ENCODE data around the gene HPN. TPM values are rescaled to one million over a fixed set of nuclear protein-coding genes. Genes with fewer than 3 reads are reported as not detected.

The HPN gene
- total RNA-seq, 2 experiments from 2014 or later: 0.11 TPM; not detected in 1

GRCh38 chr19:35042954-35043604 lies 1.6 kb downstream of the HPN start:
- no peak for ATAC-seq
- no peak for DNase-seq
- CTCF ChIA-PET: interaction anchor here (1.1 to 2.6 kb wide), 15 partner anchors 11 to 114 kb away, joined by 4 to 40 read pairs (median 12); no protein-coding TSS in a partner anchor
- intact Hi-C loops (cut with micrococcal nuclease): no loop called here
- no peak for TF ChIP-seq CTCF (IDR thresholded peaks at IDR 0.05)
- no peaks in the 10 kb centered on the region for H3K9me3 Mint-ChIP-seq
- H3K4me3 Mint-ChIP-seq: no peak overlapping the region
- H3K36me3 Mint-ChIP-seq (ENCODE audit: low read depth): no peaks in the 10 kb centered on the region
- peaks cover 13% of the 10 kb centered on the region for H3K4me1 Mint-ChIP-seq (ENCODE audit: low read depth)
- peaks cover 6% of the 10 kb centered on the region for H3K27me3 Mint-ChIP-seq
- POLR2A ChIA-PET: interaction anchor here (0.6 to 1.6 kb wide), 3 partner anchors 14 to 105 kb away, joined by 3 to 6 read pairs (median 3); no protein-coding TSS in a partner anchor
- no peak overlapping the region for H3K27ac Mint-ChIP-seq

DNA sequence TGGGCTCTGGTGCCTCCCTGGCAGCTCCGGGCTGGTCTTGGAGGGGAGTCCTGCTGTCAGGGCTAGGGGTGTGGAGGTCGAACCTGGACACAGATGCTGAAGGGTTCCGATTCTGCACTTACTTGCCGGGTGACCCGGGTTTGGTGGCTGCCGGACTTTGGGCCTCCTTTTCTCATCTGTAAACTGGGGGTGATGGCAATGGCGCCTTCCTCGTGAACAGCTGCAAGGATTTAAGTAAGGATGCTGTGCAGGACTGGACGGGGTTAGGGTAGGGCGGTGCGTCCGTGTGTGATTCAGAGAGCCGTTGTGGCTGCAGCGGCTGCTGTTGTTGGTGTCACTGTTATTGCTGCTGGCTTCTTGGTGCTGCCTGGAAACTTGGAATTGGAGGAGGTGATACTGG lies 2.4 kb downstream of the HPN start:
- intact Hi-C loops (cut with micrococcal nuclease): no loop called here
- no peak for TF ChIP-seq CTCF (IDR thresholded peaks at IDR 0.05)
- H3K27me3 Mint-ChIP-seq: peaks cover 6% of the 10 kb centered on the region

GRCh38 chr19:35044317-35045117 lies 3.0 kb downstream of the HPN start:
- ChIA-PET POLR2A (interaction anchor here (1.0 to 1.6 kb wide), 2 partner anchors 15 to 97 kb away, joined by 3 to 6 read pairs; no protein-coding TSS in a partner anchor), CTCF (interaction anchor here (0.5 to 2.7 kb wide), 51 partner anchors 10 to 396 kb away, joined by 3 to 40 read pairs (median 4); partner anchors contain the start of gene ZNF30)
- DNase-seq: peak; percentile 69
- no peak overlapping the region for H3K27ac Mint-ChIP-seq
- ATAC-seq: no peak
- intact Hi-C loops (cut with micrococcal nuclease): no loop called here
- no peaks in the 10 kb centered on the region for H3K9me3 Mint-ChIP-seq
- no peak overlapping the region for H3K4me3 Mint-ChIP-seq
- TF ChIP-seq CTCF (IDR thresholded peaks at IDR 0.05): peak; percentile 98
- no peaks in the 10 kb centered on the region for H3K36me3 Mint-ChIP-seq (ENCODE audit: low read depth)
- H3K27me3 Mint-ChIP-seq: peaks cover 6% of the 10 kb centered on the region
- peaks cover 13% of the 10 kb centered on the region for H3K4me1 Mint-ChIP-seq (ENCODE audit: low read depth)

More for the DNA sequence above, 2.4 kb downstream of the HPN start:
- Mint-ChIP-seq H3K27ac (no peak overlapping the region), H3K9me3 (no peaks in the 10 kb centered on the region), H3K4me1 (ENCODE audit: low read depth) (peaks cover 13% of the 10 kb centered on the region), H3K36me3 (ENCODE audit: low read depth) (no peaks in the 10 kb centered on the region), H3K4me3 (no peak overlapping the region)
- POLR2A ChIA-PET: interaction anchor here (1.0 to 1.6 kb wide), 2 partner anchors 15 to 97 kb away, joined by 3 to 6 read pairs; no protein-coding TSS in a partner anchor
- CTCF ChIA-PET: interaction anchor here (0.5 to 2.7 kb wide), 44 partner anchors 10 to 396 kb away, joined by 3 to 40 read pairs (median 4); partner anchors contain the start of gene ZNF30
- DNase-seq (no peak), ATAC-seq (no peak)

GRCh38 chr19:35045667-35046300 lies 4.3 kb downstream of the HPN start:
- peak; percentile 70 for DNase-seq
- ATAC-seq: peak; percentile 95
- intact Hi-C loops (cut with micrococcal nuclease): no loop called here
- peaks cover 6% of the 10 kb centered on the region for H3K4me1 Mint-ChIP-seq (ENCODE audit: low read depth)
- peaks cover 3% of the 10 kb centered on the region for H3K27me3 Mint-ChIP-seq
- no peaks in the 10 kb centered on the region for H3K9me3 Mint-ChIP-seq
- TF ChIP-seq CTCF (IDR thresholded peaks at IDR 0.05): peak; percentile 49
- CTCF ChIA-PET: interaction anchor here (0.7 to 2.7 kb wide), 17 partner anchors 9 to 191 kb away, joined by 3 to 40 read pairs (median 4); partner anchors contain the start of gene LGI4
- no peaks in the 10 kb centered on the region for H3K36me3 Mint-ChIP-seq (ENCODE audit: low read depth)
- no peak overlapping the region for H3K4me3 Mint-ChIP-seq
- H3K27ac Mint-ChIP-seq: no peak overlapping the region
- POLR2A ChIA-PET: interaction anchor here (1.3 kb wide), 1 partner anchor 7 kb away, joined by 3 read pairs; no protein-coding TSS in a partner anchor

Data from activated CD8-positive, alpha-beta T cell treated with anti-CD3 and anti-CD28 coated beads for 36 hours (primary cell).